HG03097 (cell line): ENCODE measurements around the gene NANP.

Experiments
- ATAC-seq: cut with Tn5 transposase; IDR thresholded peaks from one replicate; pipeline ENCODE4 v1.9.1; 2021; ENCODE audit not compliant: unreplicated experiment, low FRiP score

NANP gene

DNA sequence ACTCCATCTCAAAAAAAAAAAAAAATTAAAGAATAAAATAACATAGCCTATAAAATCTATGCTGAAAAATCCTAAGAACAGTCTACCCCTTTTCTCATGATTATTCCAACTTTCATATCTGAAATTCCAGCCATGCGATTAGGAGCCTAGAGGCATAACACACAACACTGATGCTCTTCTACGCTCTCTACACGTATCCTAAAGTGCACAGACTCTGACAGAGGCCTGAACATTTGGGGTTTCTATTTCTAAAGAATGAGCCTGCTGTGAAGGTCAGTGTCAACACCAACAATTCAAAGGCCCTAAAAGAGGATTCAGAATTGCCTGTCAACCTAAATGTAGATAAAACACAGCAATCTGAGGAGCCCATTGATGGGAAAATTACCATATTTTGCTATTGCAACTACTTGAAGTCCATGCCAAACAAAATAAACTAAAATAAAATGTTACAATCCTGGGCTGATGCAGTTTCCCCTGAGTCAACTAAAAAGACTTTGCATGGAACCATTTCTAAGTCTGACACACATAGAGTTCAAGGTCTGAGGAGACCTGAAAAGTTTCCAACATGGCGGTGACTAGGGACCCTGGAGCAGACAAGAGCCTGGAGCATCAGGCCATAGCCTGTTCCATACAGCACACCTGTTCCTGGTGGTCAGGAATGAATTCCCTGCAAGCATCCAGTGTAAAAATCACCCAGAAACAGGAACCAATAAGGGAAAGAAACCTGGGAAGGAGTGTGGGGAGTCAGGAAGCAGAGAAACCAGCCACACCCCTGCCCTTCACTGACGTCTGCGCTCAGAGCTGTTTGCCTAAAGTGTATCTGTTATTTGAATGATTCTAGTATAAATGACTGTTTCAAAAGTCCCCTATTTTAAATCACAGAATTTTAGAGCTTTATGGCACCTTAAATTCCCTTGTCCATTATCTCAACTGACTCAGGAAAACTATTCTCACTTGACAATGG is 50.2 kb downstream of the NANP start:
- ATAC-seq: no peak

DNA sequence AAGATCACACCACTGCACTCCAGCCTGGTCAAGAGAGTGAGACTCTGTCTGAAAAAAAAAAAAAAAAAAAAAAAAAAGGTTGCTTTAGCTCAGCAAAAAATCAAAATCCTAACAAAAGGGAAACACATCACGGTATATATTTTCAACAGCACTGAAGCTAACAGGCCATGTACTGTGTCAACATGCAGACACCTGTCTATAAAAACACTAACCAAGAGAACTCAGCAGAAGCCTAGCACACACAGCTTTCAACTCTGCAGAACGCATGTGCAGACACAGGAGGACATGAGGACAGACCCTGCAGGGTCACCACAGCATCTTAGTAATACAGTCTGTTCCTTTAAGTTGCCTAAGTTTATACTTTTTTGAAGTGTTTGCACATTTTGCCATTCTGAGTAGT is 52.0 kb downstream of the NANP start:
- no peak for ATAC-seq

GRCh38 chr20:25571240-25571639 is 52.6 kb downstream of the NANP start:
- no peak for ATAC-seq

DNA sequence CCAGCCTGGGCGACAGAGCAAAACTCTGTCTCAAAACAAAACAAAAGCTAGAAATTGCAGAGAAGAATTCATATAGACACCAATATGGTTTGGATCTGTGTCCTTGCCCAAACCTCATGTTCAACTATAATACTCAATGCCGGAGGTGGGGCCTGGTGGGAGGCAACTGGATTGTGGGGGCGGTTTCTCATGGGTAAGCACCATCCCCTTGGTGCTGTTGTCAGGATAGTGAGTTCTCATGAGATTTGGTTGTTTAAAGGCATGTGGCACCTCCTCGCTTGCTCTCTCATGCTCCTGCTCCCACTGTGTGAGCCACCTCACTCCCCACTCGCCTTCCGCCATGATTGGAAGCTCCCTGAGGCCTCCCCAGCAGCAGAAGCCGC is 53.7 kb downstream of the NANP start:
- ATAC-seq: no peak

DNA sequence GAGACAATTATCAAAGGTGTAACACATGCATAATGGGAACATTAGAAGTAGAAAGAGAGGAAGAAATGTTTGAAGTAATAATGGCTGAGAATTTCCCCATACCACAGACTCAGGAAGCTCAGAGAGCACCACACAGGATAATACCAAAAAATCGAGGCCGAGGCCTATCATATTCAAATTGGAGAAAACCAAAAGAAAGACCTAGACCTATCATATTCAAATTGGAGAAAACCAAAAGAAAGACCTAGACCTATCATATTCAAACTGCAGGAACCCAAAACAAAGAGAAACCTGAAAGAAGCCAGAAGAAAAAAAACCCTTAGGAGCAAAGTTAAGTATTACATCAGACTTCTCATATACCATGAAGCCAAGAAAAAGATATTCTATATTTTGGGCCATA is 56.5 kb downstream of the NANP start:
- ATAC-seq: no peak

GRCh38 chr20:25566821-25567220 is 57.0 kb downstream of the NANP start:
- no peak for ATAC-seq

- ATAC-seq: no peak
Observed at GRCh38 chr20:25565578-25566157, 58.1 kb downstream of the NANP start.

DNA sequence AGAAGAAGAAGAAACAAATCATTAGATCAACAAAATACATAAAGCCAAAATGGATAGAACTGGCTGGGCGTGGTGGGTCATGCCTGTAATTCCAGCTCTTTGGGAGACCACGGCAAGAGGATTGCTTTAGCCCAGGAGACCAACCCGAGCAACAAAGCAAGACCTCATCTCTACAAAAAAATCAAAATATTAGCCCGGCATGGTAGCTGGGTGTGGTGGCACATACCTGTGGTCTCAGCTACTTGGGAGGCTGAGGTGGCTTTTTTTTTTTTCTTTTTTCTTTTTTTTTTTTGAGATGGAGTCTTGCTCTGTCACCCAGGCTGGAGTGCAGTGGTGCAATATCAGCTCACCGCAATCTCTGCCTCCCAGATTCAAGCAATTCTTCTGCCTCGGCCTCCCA is 59.9 kb downstream of the NANP start:
- no peak for ATAC-seq

GRCh38 chr20:25563362-25563761 is 60.5 kb downstream of the NANP start:
- ATAC-seq: no peak
